Mesendoderm (in vitro differentiated cells): Measurements from ENCODE around the gene LDHAL6B. TPM values are rescaled to one million over a fixed set of nuclear protein-coding genes. Genes with fewer than 3 reads are reported as not detected.

Source experiments
- DNase-seq: peaks from one replicate; pipeline ENCODE4 v3.0.0; 2013
- H2AK5ac ChIP-seq: 2 replicates; pipeline ENCODE4 v1.6.1; 2013; ENCODE audit warnings: low read length, inconsistent platforms
- H2BK120ac ChIP-seq: 2 replicates; pipeline ENCODE4 v1.6.1; 2013; ENCODE audit warnings: low read depth, mild to moderate bottlenecking, low read length, moderate library complexity, mixed read lengths
- H2BK15ac ChIP-seq: replicated peaks from 2 replicates; pipeline ENCODE4 v1.6.1; 2013; ENCODE audit warnings: low read depth, mild to moderate bottlenecking, moderate library complexity
- H2BK5ac ChIP-seq: 2 replicates; pipeline ENCODE4 v1.6.1; 2013; ENCODE audit warnings: low read length, inconsistent platforms
- H3K18ac ChIP-seq: 2 replicates; pipeline ENCODE4 v1.6.1; 2013; ENCODE audit warnings: mild to moderate bottlenecking, low read length, mixed read lengths
- H3K23ac ChIP-seq: one replicate; pipeline ENCODE4 v1.6.1; 2013; ENCODE audit warnings: low read length
- H3K27ac ChIP-seq: 2 replicates; pipeline ENCODE4 v1.5.1; 2013; ENCODE audit warnings: low read depth, mild to moderate bottlenecking, inconsistent platforms, low read length, moderate library complexity
- H3K27me3 ChIP-seq: 2 replicates; pipeline ENCODE4 v1.6.1; 2013; ENCODE audit warnings: low read length, control low read depth, mild to moderate bottlenecking, inconsistent platforms; ENCODE audit not compliant: insufficient read depth, poor library complexity
- H3K36me3 ChIP-seq: 2 replicates; pipeline ENCODE4 v1.6.1; 2013; ENCODE audit warnings: low read length, inconsistent platforms; ENCODE audit not compliant: control insufficient read depth, insufficient read depth
- H3K4ac ChIP-seq: one replicate; pipeline ENCODE4 v1.6.1; 2013; ENCODE audit warnings: low read depth, mild to moderate bottlenecking, low read length, moderate library complexity
- H3K4me1 ChIP-seq: 2 replicates; pipeline ENCODE4 v1.6.1; 2013; ENCODE audit warnings: low read depth, low read length, inconsistent platforms; ENCODE audit not compliant: control insufficient read depth
- H3K4me2 ChIP-seq: 2 replicates; pipeline ENCODE4 v1.6.1; 2013; ENCODE audit warnings: low read length
- H3K4me3 ChIP-seq: 2 replicates; pipeline ENCODE4 v1.5.1; 2013; ENCODE audit warnings: mild to moderate bottlenecking, low read length
- H3K56ac ChIP-seq: one replicate; pipeline ENCODE4 v1.6.1; 2013; ENCODE audit warnings: low read length
- H3K79me1 ChIP-seq: 2 replicates; pipeline ENCODE4 v1.6.1; 2013; ENCODE audit warnings: low read length, inconsistent platforms
- H3K79me2 ChIP-seq: 2 replicates; pipeline ENCODE4 v1.6.1; 2013; ENCODE audit warnings: mild to moderate bottlenecking, low read length; ENCODE audit not compliant: control insufficient read depth, insufficient read depth
- H3K9ac ChIP-seq: 2 replicates; pipeline ENCODE4 v1.6.1; 2013; ENCODE audit warnings: low read length, inconsistent platforms
- H4K5ac ChIP-seq: one replicate; pipeline ENCODE4 v1.6.1; 2013; ENCODE audit warnings: low read length
- H4K8ac ChIP-seq: one replicate; pipeline ENCODE4 v1.6.1; 2013; ENCODE audit warnings: low read depth, mild to moderate bottlenecking, control low read depth, low read length, moderate library complexity
- WGBS: extraction: QIAGEN DNeasy Blood & Tissue Kit; methylation state at CpG from one replicate; pipeline ENCODE4 v1.1.7; 2013; ENCODE audit warnings: low lambda C conversion rate, missing lambda C conversion rate; ENCODE audit not compliant: insufficient coverage; ENCODE audit errors: extremely low coverage; 5-methylcytosine and 5-hydroxymethylcytosine counted together
- small RNA-seq: library from polyadenylated mRNA; stranded (forward); fragments of <200 nt; extraction: miRNeasy Mini kit (QIAGEN cat#:217004); gene quantifications from one replicate; pipeline ENCODE3, GENCODE V24; 2013; ENCODE audit not compliant: insufficient read depth

Gene LDHAL6B

GRCh38 chr15:59255680-59256336 lies 49.2 kb downstream of the LDHAL6B start:
- no peak overlapping the region for H3K4me2 ChIP-seq
- H3K36me3 ChIP-seq: no peaks in the 10 kb centered on the region
- H2BK120ac ChIP-seq: no peak overlapping the region
- no peak overlapping the region for H4K8ac ChIP-seq
- H2BK15ac ChIP-seq: no peak overlapping the region
- no peak overlapping the region for H3K27ac ChIP-seq
- H2AK5ac ChIP-seq: no peak overlapping the region
- DNase-seq: no peak
- WGBS: no CpG with 5 or more reads among the region's 7 CpGs
- H2BK5ac ChIP-seq: no peak overlapping the region
- no peak overlapping the region for H3K56ac ChIP-seq
- no peaks in the 10 kb centered on the region for H3K79me1 ChIP-seq
- H3K18ac ChIP-seq: no peak overlapping the region
- no peak overlapping the region for H3K9ac ChIP-seq
- H3K4ac ChIP-seq: no peak overlapping the region
- no peak overlapping the region for H3K4me3 ChIP-seq
- no peaks in the 10 kb centered on the region for H3K4me1 ChIP-seq
- H3K23ac ChIP-seq: no peak overlapping the region
- no peaks in the 10 kb centered on the region for H3K79me2 ChIP-seq
- H4K5ac ChIP-seq: no peak overlapping the region
- H3K27me3 ChIP-seq: no peaks in the 10 kb centered on the region

- Histone ChIP-seq H3K79me2 (no peaks in the 10 kb centered on the region), H3K4me1 (no peaks in the 10 kb centered on the region), H3K4ac (no peak overlapping the region), H2BK120ac (no peak overlapping the region), H4K8ac (no peak overlapping the region), H2BK5ac (no peak overlapping the region), H3K4me3 (no peak overlapping the region), H2AK5ac (no peak overlapping the region), H3K79me1 (no peaks in the 10 kb centered on the region), H3K27ac (no peak overlapping the region), H3K56ac (no peak overlapping the region), H4K5ac (no peak overlapping the region), H3K9ac (no peak overlapping the region), H3K4me2 (no peak overlapping the region), H3K18ac (no peak overlapping the region), H2BK15ac (no peak overlapping the region), H3K23ac (no peak overlapping the region), H3K27me3 (no peaks in the 10 kb centered on the region), H3K36me3 (no peaks in the 10 kb centered on the region)
- DNase-seq: no peak
- WGBS: no CpG with 5 or more reads among the region's 8 CpGs
Measured at GRCh38 chr15:59256482-59256881, 49.8 kb downstream of the LDHAL6B start.

GRCh38 chr15:59257140-59257539 lies 50.5 kb downstream of the LDHAL6B start:
- Histone ChIP-seq H2BK5ac (no peak overlapping the region), H2AK5ac (no peak overlapping the region), H3K79me1 (no peaks in the 10 kb centered on the region), H2BK120ac (no peak overlapping the region), H3K27me3 (no peaks in the 10 kb centered on the region), H3K79me2 (no peaks in the 10 kb centered on the region), H4K8ac (no peak overlapping the region), H3K4me2 (no peak overlapping the region), H3K4ac (no peak overlapping the region), H3K36me3 (no peaks in the 10 kb centered on the region), H2BK15ac (no peak overlapping the region), H3K56ac (no peak overlapping the region), H3K23ac (no peak overlapping the region), H3K4me1 (no peaks in the 10 kb centered on the region), H3K18ac (no peak overlapping the region), H3K9ac (no peak overlapping the region), H4K5ac (no peak overlapping the region), H3K27ac (no peak overlapping the region), H3K4me3 (no peak overlapping the region)
- no peak for DNase-seq
- no CpG with 5 or more reads among the region's 4 CpGs for WGBS

Small RNA genes lying within 50 kb of the gene (small RNA-seq; reads per million reads assigned to genes)
- 3.4 reads per million, percentile 53 among the genes with 10 or more reads in this experiment for gene MIR2116
- not detected for gene RNU4-80P
